Measurements from ENCODE around the gene PCSK7. TPM values are rescaled to one million over a fixed set of nuclear protein-coding genes. Genes with fewer than 3 reads are reported as not detected.

PCSK7 gene
- total RNA-seq, 2 donors from 2014 or later = 312 to 355 TPM

GRCh38 chr11:117256573-117256972 lies 24.7 kb upstream of the PCSK7 start:
- DNase-seq (no peak), ATAC-seq (no peak)
- Mint-ChIP-seq H3K4me1 (peaks cover 14% of the 10 kb centered on the region), H3K27me3 (no peaks in the 10 kb centered on the region), H3K4me3 (no peak overlapping the region), H3K36me3 (ENCODE audit: low read depth) (peaks cover 15% of the 10 kb centered on the region), H3K27ac (peak overlapping the region; percentile 27)
- no peaks in the 10 kb centered on the region for H3K9me3 ChIP-seq (ENCODE audit: control insufficient read depth, low read length, poor library complexity, severe bottlenecking)

GRCh38 chr11:117255966-117256365 lies 24.1 kb upstream of the PCSK7 start:
- no peaks in the 10 kb centered on the region for H3K9me3 ChIP-seq (ENCODE audit: control insufficient read depth, low read length, poor library complexity, severe bottlenecking)
- Mint-ChIP-seq H3K27me3 (no peaks in the 10 kb centered on the region), H3K4me3 (no peak overlapping the region), H3K36me3 (ENCODE audit: low read depth) (peaks cover 15% of the 10 kb centered on the region), H3K4me1 (peaks cover 14% of the 10 kb centered on the region), H3K27ac (peak overlapping the region; percentile 27)
- no peak for ATAC-seq
- no peak for DNase-seq

- Mint-ChIP-seq H3K4me3 (no peak overlapping the region), H3K36me3 (ENCODE audit: low read depth) (peaks cover 15% of the 10 kb centered on the region), H3K4me1 (peaks cover 7% of the 10 kb centered on the region), H3K27ac (no peak overlapping the region), H3K27me3 (no peaks in the 10 kb centered on the region)
- no peak for DNase-seq
- ATAC-seq = no peak
- H3K9me3 ChIP-seq (ENCODE audit: control insufficient read depth, low read length, poor library complexity, severe bottlenecking) = no peaks in the 10 kb centered on the region
Measured at GRCh38 chr11:117251506-117251905, 19.6 kb upstream of the PCSK7 start.

GRCh38 chr11:117249571-117249970 lies 17.7 kb upstream of the PCSK7 start:
- Mint-ChIP-seq H3K4me1 (peaks cover 2% of the 10 kb centered on the region), H3K36me3 (ENCODE audit: low read depth) (peaks cover 11% of the 10 kb centered on the region), H3K27ac (no peak overlapping the region), H3K4me3 (no peak overlapping the region), H3K27me3 (no peaks in the 10 kb centered on the region)
- DNase-seq = no peak
- H3K9me3 ChIP-seq (ENCODE audit: control insufficient read depth, low read length, poor library complexity, severe bottlenecking) = no peaks in the 10 kb centered on the region
- ATAC-seq = no peak

GRCh38 chr11:117248341-117248740 lies 16.5 kb upstream of the PCSK7 start:
- Mint-ChIP-seq H3K36me3 (ENCODE audit: low read depth) (peaks cover 10% of the 10 kb centered on the region), H3K27me3 (no peaks in the 10 kb centered on the region), H3K27ac (no peak overlapping the region), H3K4me3 (no peak overlapping the region), H3K4me1 (peaks cover 2% of the 10 kb centered on the region)
- ATAC-seq (no peak), DNase-seq (no peak)
- no peaks in the 10 kb centered on the region for H3K9me3 ChIP-seq (ENCODE audit: control insufficient read depth, low read length, poor library complexity, severe bottlenecking)

- peaks cover under 1% of the 10 kb centered on the region for H3K4me1 Mint-ChIP-seq
- H3K36me3 Mint-ChIP-seq (ENCODE audit: low read depth) = peaks cover 4% of the 10 kb centered on the region
- H3K4me3 Mint-ChIP-seq = no peak overlapping the region
- DNase-seq = no peak
- H3K9me3 ChIP-seq (ENCODE audit: control insufficient read depth, low read length, poor library complexity, severe bottlenecking) = no peaks in the 10 kb centered on the region
- no peak for ATAC-seq
- no peak overlapping the region for H3K27ac Mint-ChIP-seq
- H3K27me3 Mint-ChIP-seq = no peaks in the 10 kb centered on the region
Measured at GRCh38 chr11:117239295-117239694, 7.4 kb upstream of the PCSK7 start.

- H3K36me3 Mint-ChIP-seq (ENCODE audit: low read depth) = peaks cover 2% of the 10 kb centered on the region
- H3K4me3 Mint-ChIP-seq = no peak overlapping the region
- no peaks in the 10 kb centered on the region for H3K9me3 ChIP-seq (ENCODE audit: control insufficient read depth, low read length, poor library complexity, severe bottlenecking)
- H3K27me3 Mint-ChIP-seq = no peaks in the 10 kb centered on the region
- no peak for ATAC-seq
- no peak overlapping the region for H3K27ac Mint-ChIP-seq
- DNase-seq = no peak
- peaks cover 10% of the 10 kb centered on the region for H3K4me1 Mint-ChIP-seq
Measured at GRCh38 chr11:117238221-117238620, 6.3 kb upstream of the PCSK7 start.

- Mint-ChIP-seq H3K4me3 (peak overlapping the region; percentile 89), H3K4me1 (peaks cover 43% of the 10 kb centered on the region), H3K27ac (peak overlapping the region; percentile 97), H3K27me3 (no peaks in the 10 kb centered on the region), H3K36me3 (ENCODE audit: low read depth) (peaks cover 8% of the 10 kb centered on the region)
- ATAC-seq = no peak
- no peak for DNase-seq
- no peaks in the 10 kb centered on the region for H3K9me3 ChIP-seq (ENCODE audit: control insufficient read depth, low read length, poor library complexity, severe bottlenecking)
Measured at GRCh38 chr11:117232911-117233409, 1.1 kb upstream of the PCSK7 start.

- no peaks in the 10 kb centered on the region for H3K9me3 ChIP-seq (ENCODE audit: control insufficient read depth, low read length, poor library complexity, severe bottlenecking)
- H3K4me3 Mint-ChIP-seq = peak within 1 kb of the TSS; percentile 98
- peak; percentile 67 to 76 (median 74) for DNase-seq
- peak within 1 kb of the TSS; percentile 97 for H3K27ac Mint-ChIP-seq
- no peaks in the 10 kb centered on the region for H3K27me3 Mint-ChIP-seq
- peak; percentile 83 for ATAC-seq
- H3K4me1 Mint-ChIP-seq = peaks cover 43% of the 10 kb centered on the region
- peaks cover 8% of the 10 kb centered on the region for H3K36me3 Mint-ChIP-seq (ENCODE audit: low read depth)
Measured at GRCh38 chr11:117232092-117232878, 412 bp upstream of the PCSK7 start, which contains the start of gene RNF214. RNF214 (plus strand) TSS chr11:117232671; CDS start chr11:117234273, 1,602 bp downstream.

- Mint-ChIP-seq H3K36me3 (ENCODE audit: low read depth) (peaks cover 8% of the 10 kb centered on the region), H3K4me1 (peaks cover 51% of the 10 kb centered on the region), H3K4me3 (peak overlapping the region; percentile 98), H3K27ac (peak overlapping the region; percentile 97), H3K27me3 (no peaks in the 10 kb centered on the region)
- H3K9me3 ChIP-seq (ENCODE audit: control insufficient read depth, low read length, poor library complexity, severe bottlenecking) = no peaks in the 10 kb centered on the region
- DNase-seq (no peak), ATAC-seq (no peak)
Measured at GRCh38 chr11:117230999-117231841, 653 bp downstream of the PCSK7 start.

- ATAC-seq (peak; percentile 57), DNase-seq (no peak)
- H3K9me3 ChIP-seq (ENCODE audit: control insufficient read depth, low read length, poor library complexity, severe bottlenecking) = no peaks in the 10 kb centered on the region
- Mint-ChIP-seq H3K36me3 (ENCODE audit: low read depth) (peaks cover 8% of the 10 kb centered on the region), H3K4me3 (peak overlapping the region; percentile 98), H3K27ac (peak overlapping the region; percentile 97), H3K27me3 (no peaks in the 10 kb centered on the region), H3K4me1 (peaks cover 52% of the 10 kb centered on the region)
Measured at GRCh38 chr11:117230286-117230961, 1.4 kb downstream of the PCSK7 start.

- Mint-ChIP-seq H3K27me3 (no peaks in the 10 kb centered on the region), H3K36me3 (ENCODE audit: low read depth) (peaks cover 8% of the 10 kb centered on the region), H3K27ac (peak overlapping the region; percentile 97), H3K4me1 (peaks cover 55% of the 10 kb centered on the region), H3K4me3 (peak overlapping the region; percentile 98)
- H3K9me3 ChIP-seq (ENCODE audit: control insufficient read depth, low read length, poor library complexity, severe bottlenecking) = no peaks in the 10 kb centered on the region
- DNase-seq (no peak), ATAC-seq (no peak)
Measured at GRCh38 chr11:117229931-117230285, 2.0 kb downstream of the PCSK7 start.

GRCh38 chr11:117229411-117229810 lies 2.5 kb downstream of the PCSK7 start:
- DNase-seq = no peak
- H3K4me1 Mint-ChIP-seq = peaks cover 55% of the 10 kb centered on the region
- H3K4me3 Mint-ChIP-seq = peak overlapping the region; percentile 98
- H3K9me3 ChIP-seq (ENCODE audit: control insufficient read depth, low read length, poor library complexity, severe bottlenecking) = no peaks in the 10 kb centered on the region
- H3K27ac Mint-ChIP-seq = peak overlapping the region; percentile 97
- peaks cover 8% of the 10 kb centered on the region for H3K36me3 Mint-ChIP-seq (ENCODE audit: low read depth)
- ATAC-seq = no peak
- H3K27me3 Mint-ChIP-seq = no peaks in the 10 kb centered on the region

Data from T-helper 17 cell (primary cell).